B cell (primary cell): ENCODE data around the gene DNTT. TPM values are rescaled to one million over a fixed set of nuclear protein-coding genes. Genes with fewer than 3 reads are reported as not detected.

Source experiments
- ATAC-seq: fragments of 200-7000 bp; cut with Tn5 transposase; one replicate; pipeline ENCODE4 v1.10.0; 2021; ENCODE audit warnings: low read depth, mild to moderate bottlenecking, moderate number of reproducible peaks, moderate library complexity
- CTCF ChIA-PET: fragments of 350-600 bp; sonication (Branson Sonifier 250); formaldehyde crosslinking; loops from one replicate; lab custom pipeline; 2021; ENCODE audit warnings: antibody characterized with exemption, inconsistent platforms; lab: Charles Lee
- POLR2A ChIA-PET: fragments of 350-600 bp; sonication (Branson Sonifier 250); formaldehyde crosslinking; loops from one replicate; lab custom pipeline; 2021; ENCODE audit warnings: antibody characterized with exemption; lab: Charles Lee
- DNase-seq: peaks from one replicate; pipeline ENCODE4 v3.0.0; 2013
- H2AFZ ChIP-seq: 2 replicates; pipeline ENCODE4 v1.6.1; 2012; ENCODE audit warnings: mild to moderate bottlenecking, low read depth, low read length; ENCODE audit not compliant: insufficient read depth, poor library complexity, severe bottlenecking
- H3K27ac ChIP-seq, 2 donors: 1 replicate in 1 of 2; 2 replicates in 1 of 2; pipeline ENCODE4 v1.5.1; 2012 to 2013; ENCODE audit warnings: low read length in 2 of 2, mild to moderate bottlenecking in 2 of 2, moderate library complexity in 1 of 2
- H3K27me3 ChIP-seq, 4 experiments: fragments of 200-600 bp in 1 of 4; sonication (generic) in 1 of 4; replicated peaks in 1 of 4; 1 replicate in 2 of 4; 2 replicates in 2 of 4; pipeline versions ENCODE4 v1.6.1 to v1.7.0; 2013 to 2016; ENCODE audit warnings: low read length in 3 of 4, mild to moderate bottlenecking in 2 of 4, mixed read lengths in 1 of 4, moderate library complexity in 1 of 4; ENCODE audit not compliant: insufficient read depth in 4 of 4, control insufficient read depth in 3 of 4; ENCODE audit errors: control extremely low read depth in 1 of 4
- H3K36me3 ChIP-seq, 2 experiments: replicated peaks in 1 of 2; 1 replicate in 1 of 2; 2 replicates in 1 of 2; pipeline versions ENCODE4 v1.6.1 to v1.7.1; 2013; ENCODE audit warnings: low read length in 1 of 2; ENCODE audit not compliant: insufficient read depth in 2 of 2, control insufficient read depth in 1 of 2; ENCODE audit errors: control extremely low read depth in 1 of 2, extremely low read depth in 1 of 2
- H3K4me1 ChIP-seq, 2 donors: fragments of 200-600 bp in 1 of 2; sonication (generic) in 1 of 2; 1 replicate in 1 of 2; 2 replicates in 1 of 2; pipeline versions ENCODE4 v1.5.1 to v1.6.1; 2013 to 2017; ENCODE audit warnings: low read length in 2 of 2; ENCODE audit not compliant: control insufficient read depth in 2 of 2, insufficient read depth in 2 of 2
- H3K4me2 ChIP-seq: replicated peaks from 2 replicates; pipeline ENCODE3; 2012; ENCODE audit warnings: mild to moderate bottlenecking, low read depth, low read length; ENCODE audit not compliant: poor library complexity, severe bottlenecking
- H3K4me3 ChIP-seq, 5 experiments: fragments of 200-600 bp in 1 of 5; sonication (generic) in 1 of 5; 1 replicate in 3 of 5; 2 replicates in 2 of 5; pipeline versions ENCODE4 v1.5.1 to v1.7.0; 2011 to 2016; ENCODE audit warnings: low read length in 4 of 5, mild to moderate bottlenecking in 4 of 5, low read depth in 2 of 5, control low read depth in 1 of 5, moderate library complexity in 1 of 5; ENCODE audit not compliant: insufficient read depth in 1 of 5; ENCODE audit errors: control extremely low read depth in 1 of 5, extremely low read depth in 1 of 5
- H3K79me2 ChIP-seq: fragments of 200-600 bp; sonication (generic); one replicate; pipeline ENCODE4 v1.6.0; 2016; ENCODE audit warnings: low read length; ENCODE audit not compliant: control insufficient read depth, insufficient read depth
- H3K9ac ChIP-seq: fragments of 200-600 bp; sonication (generic); 2 replicates; pipeline ENCODE4 v1.6.1; 2017; ENCODE audit warnings: mild to moderate bottlenecking, low read length, moderate library complexity
- H3K9me3 ChIP-seq, 3 donors: one replicate each; pipeline versions ENCODE4 v1.6.1 to v1.7.1; 2013; ENCODE audit warnings: low read length in 2 of 3; ENCODE audit not compliant: control insufficient read depth in 2 of 3, insufficient read depth in 1 of 3; ENCODE audit errors: control extremely low read depth in 1 of 3
- H4K20me1 ChIP-seq: 2 replicates; pipeline ENCODE4 v1.6.0; 2012; ENCODE audit warnings: mild to moderate bottlenecking, low read length; ENCODE audit not compliant: insufficient read depth, control insufficient read depth, poor library complexity, severe bottlenecking
- H3K27ac Mint-ChIP-seq: one replicate; pipeline ENCODE4 v1.8.0; 2021; ENCODE audit warnings: mixed read lengths
- H3K27me3 Mint-ChIP-seq: one replicate; pipeline ENCODE4 v1.8.0; 2021; ENCODE audit warnings: mixed read lengths
- H3K4me1 Mint-ChIP-seq: one replicate; pipeline ENCODE4 v1.8.0; 2021; ENCODE audit warnings: mixed read lengths
- H3K4me3 Mint-ChIP-seq: one replicate; pipeline ENCODE4 v1.8.0; 2021; ENCODE audit warnings: mixed read lengths
- H3K9me3 Mint-ChIP-seq: one replicate; pipeline ENCODE4 v1.8.0; 2022; ENCODE audit warnings: mixed read lengths; ENCODE audit not compliant: insufficient read depth
- EZH2 ChIP-seq: IDR thresholded peaks from 2 replicates; pipeline ENCODE4 v1.6.1; 2012; ENCODE audit warnings: borderline replicate concordance, low read depth, mild to moderate bottlenecking, moderate library complexity, low read length; ENCODE audit not compliant: insufficient read depth, poor library complexity, severe bottlenecking
- whole genome bisulfite sequencing: methylation state at CpG from one replicate; pipeline ENCODE4 v1.1.5; 2013; ENCODE audit warnings: missing lambda C conversion rate; ENCODE audit not compliant: insufficient coverage; 5-methylcytosine and 5-hydroxymethylcytosine counted together
- intact Hi-C: fragments of 100-400 bp; cut with micrococcal nuclease; formaldehyde crosslinking; loops from one replicate; pipeline ENCODE4 v1.10.0; 2022
- polyA plus RNA-seq: library from polyadenylated mRNA; depleted of rRNA; stranded (reverse); fragments of >200 nt; gene quantifications from 2 replicates; pipeline ENCODE4 v1.2.3, GENCODE V29; 2012
- total RNA-seq, 2 donors: library from RNA; stranded (reverse); fragments of 120-200 nt in 1 of 2; gene quantifications; 1 replicate in 1 of 2; 2 replicates in 1 of 2; pipeline versions ENCODE4 v1.2.3 to v1.2.4, GENCODE V29; 2013 to 2022
- TF ChIP-seq, protein P1 (sequence below): fragments of 200-600 bp; IDR thresholded peaks from one replicate; pipeline ENCODE4 v1.8.0; 2022; ENCODE audit warnings: antibody characterized with exemption, mild to moderate bottlenecking

The DNTT gene
- total and polyA plus RNA-seq, 2 donors (not counting 1 experiment from before 2014, with no cell fraction given): not detected

DNA sequence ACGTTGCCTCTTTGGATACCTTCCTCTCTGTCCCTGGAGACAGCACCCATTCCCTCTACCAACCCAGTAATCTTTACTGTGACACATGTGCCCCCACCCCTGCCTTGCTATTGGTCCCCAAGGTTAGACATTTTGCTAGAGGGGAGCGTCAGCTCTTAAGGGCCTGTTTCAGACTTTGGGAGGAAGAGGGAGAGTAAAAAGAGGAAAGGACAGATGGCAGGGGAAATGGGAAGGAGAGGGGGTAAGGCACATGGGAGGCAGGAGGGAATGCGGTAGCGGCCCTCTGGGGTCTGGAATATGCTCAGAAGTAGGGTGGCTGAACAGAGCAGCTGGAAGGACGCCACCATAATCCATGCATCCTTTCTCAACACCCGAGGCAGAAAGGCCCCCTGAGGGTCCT, 45.1 kb upstream of the DNTT start:
- Histone ChIP-seq H3K4me3 (no peak overlapping the region), H3K36me3 (peaks cover 2 to 55% of the 10 kb centered on the region in 2 experiments), H4K20me1 (peaks cover 79% of the 10 kb centered on the region), H2AFZ (no peak overlapping the region), H3K9ac (peak overlapping the region; percentile 27), H3K4me2 (peak overlapping the region; percentile 40), H3K9me3 (no peaks in the 10 kb centered on the region), H3K27ac (peak overlapping the region; percentile 13 to 79), H3K79me2 (peaks cover 98% of the 10 kb centered on the region), H3K4me1 (peaks cover 86 to 88% of the 10 kb centered on the region in 2 donors), H3K27me3 (no peaks in the 10 kb centered on the region)
- intact Hi-C loops: no loop called here
- 80% methylated on average over 1 of the region's 6 CpGs for WGBS
- peak overlapping the region; percentile 74 for H3K27ac Mint-ChIP-seq
- no peaks in the 10 kb centered on the region for H3K27me3 Mint-ChIP-seq
- DNase-seq (no peak), ATAC-seq (no peak)
- ChIA-PET POLR2A (interaction anchor here (1.0 kb wide), 1 partner anchor 12 kb away, joined by 3 read pairs; the partner anchor contains the start of gene BLNK), CTCF (interaction anchor here (1.2 to 15.0 kb wide), 5 partner anchors 10 to 35 kb away, joined by 3 to 111 read pairs (median 6); partner anchors contain the start of gene BLNK)
- H3K9me3 Mint-ChIP-seq: no peaks in the 10 kb centered on the region
- H3K4me3 Mint-ChIP-seq: peak overlapping the region; percentile 58
- peaks cover 82% of the 10 kb centered on the region for H3K4me1 Mint-ChIP-seq
- TF ChIP-seq, protein P1, sequence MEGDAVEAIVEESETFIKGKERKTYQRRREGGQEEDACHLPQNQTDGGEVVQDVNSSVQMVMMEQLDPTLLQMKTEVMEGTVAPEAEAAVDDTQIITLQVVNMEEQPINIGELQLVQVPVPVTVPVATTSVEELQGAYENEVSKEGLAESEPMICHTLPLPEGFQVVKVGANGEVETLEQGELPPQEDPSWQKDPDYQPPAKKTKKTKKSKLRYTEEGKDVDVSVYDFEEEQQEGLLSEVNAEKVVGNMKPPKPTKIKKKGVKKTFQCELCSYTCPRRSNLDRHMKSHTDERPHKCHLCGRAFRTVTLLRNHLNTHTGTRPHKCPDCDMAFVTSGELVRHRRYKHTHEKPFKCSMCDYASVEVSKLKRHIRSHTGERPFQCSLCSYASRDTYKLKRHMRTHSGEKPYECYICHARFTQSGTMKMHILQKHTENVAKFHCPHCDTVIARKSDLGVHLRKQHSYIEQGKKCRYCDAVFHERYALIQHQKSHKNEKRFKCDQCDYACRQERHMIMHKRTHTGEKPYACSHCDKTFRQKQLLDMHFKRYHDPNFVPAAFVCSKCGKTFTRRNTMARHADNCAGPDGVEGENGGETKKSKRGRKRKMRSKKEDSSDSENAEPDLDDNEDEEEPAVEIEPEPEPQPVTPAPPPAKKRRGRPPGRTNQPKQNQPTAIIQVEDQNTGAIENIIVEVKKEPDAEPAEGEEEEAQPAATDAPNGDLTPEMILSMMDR: no peak
- no peak for TF ChIP-seq EZH2

DNA sequence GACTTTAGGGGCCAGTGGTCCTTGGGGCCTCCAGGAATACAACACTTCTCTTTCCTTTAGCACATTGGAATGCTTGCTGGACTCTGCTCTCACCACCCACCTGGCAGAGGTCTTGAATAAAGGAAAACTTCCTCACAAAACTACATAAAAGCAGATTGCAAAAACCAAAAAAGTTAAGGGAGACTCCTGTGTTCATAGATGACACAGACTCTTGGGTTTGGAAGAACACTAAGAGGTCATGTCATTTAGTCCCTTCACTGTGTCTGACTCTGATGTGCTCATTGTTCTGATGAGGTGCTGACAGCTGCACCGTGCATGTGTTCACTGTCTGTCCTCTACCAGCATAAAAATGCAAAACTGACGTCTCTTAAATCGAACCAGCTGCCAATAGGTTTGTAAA, 44.2 kb upstream of the DNTT start:
- no peak for TF ChIP-seq EZH2
- TF ChIP-seq, protein P1: no peak
- H3K27me3 Mint-ChIP-seq: no peaks in the 10 kb centered on the region
- Histone ChIP-seq H3K4me3 (no peak overlapping the region), H3K9ac (peak overlapping the region; percentile 16), H3K27ac (peak overlapping the region; percentile 24 to 79), H3K4me2 (peak overlapping the region; percentile 40), H3K36me3 (peaks cover 0 to 58% of the 10 kb centered on the region in 2 experiments), H3K79me2 (peaks cover 98% of the 10 kb centered on the region), H3K9me3 (no peaks in the 10 kb centered on the region), H3K27me3 (no peaks in the 10 kb centered on the region), H4K20me1 (peaks cover 81% of the 10 kb centered on the region), H2AFZ (no peak overlapping the region), H3K4me1 (peaks cover 89 to 93% of the 10 kb centered on the region in 2 donors)
- peak overlapping the region; percentile 77 for H3K27ac Mint-ChIP-seq
- ChIA-PET POLR2A (interaction anchor here (0.7 kb wide), 1 partner anchor 78 kb away, joined by 6 read pairs; no protein-coding TSS in a partner anchor), CTCF (interaction anchor here (1.2 to 15.0 kb wide), 3 partner anchors 10 to 34 kb away, joined by 4 to 111 read pairs (median 46); no protein-coding TSS in a partner anchor)
- H3K4me1 Mint-ChIP-seq: peaks cover 84% of the 10 kb centered on the region
- no CpG with 5 or more reads among the region's 3 CpGs for WGBS
- intact Hi-C loops: no loop called here
- H3K4me3 Mint-ChIP-seq: peak overlapping the region; percentile 44
- ATAC-seq: no peak
- DNase-seq: no peak
- H3K9me3 Mint-ChIP-seq: no peaks in the 10 kb centered on the region
